Astrocyte of the cerebellum (primary cell): ENCODE measurements around the gene WIPF2.

Experiments
- DNase-seq: peaks from one replicate; pipeline ENCODE4 v3.0.0-alpha.2; 2011; ENCODE audit warnings: low read depth
- H3K4me3 ChIP-seq: 2 replicates; pipeline ENCODE4 v1.5.1; 2011; ENCODE audit warnings: mild to moderate bottlenecking, low read depth, low read length, moderate library complexity
- in situ Hi-C: cut with HindIII; loops from 2 replicates; pipeline ENCODE4 v1.10.0; 2017; ENCODE audit warnings: low sequenced_read_pairs
- TF ChIP-seq, protein P1 (sequence below): IDR thresholded peaks from 2 replicates; pipeline ENCODE4 v1.5.1; 2012; ENCODE audit warnings: low read length, low read depth, moderate library complexity, mild to moderate bottlenecking; ENCODE audit errors: missing control alignments

WIPF2 gene

DNA sequence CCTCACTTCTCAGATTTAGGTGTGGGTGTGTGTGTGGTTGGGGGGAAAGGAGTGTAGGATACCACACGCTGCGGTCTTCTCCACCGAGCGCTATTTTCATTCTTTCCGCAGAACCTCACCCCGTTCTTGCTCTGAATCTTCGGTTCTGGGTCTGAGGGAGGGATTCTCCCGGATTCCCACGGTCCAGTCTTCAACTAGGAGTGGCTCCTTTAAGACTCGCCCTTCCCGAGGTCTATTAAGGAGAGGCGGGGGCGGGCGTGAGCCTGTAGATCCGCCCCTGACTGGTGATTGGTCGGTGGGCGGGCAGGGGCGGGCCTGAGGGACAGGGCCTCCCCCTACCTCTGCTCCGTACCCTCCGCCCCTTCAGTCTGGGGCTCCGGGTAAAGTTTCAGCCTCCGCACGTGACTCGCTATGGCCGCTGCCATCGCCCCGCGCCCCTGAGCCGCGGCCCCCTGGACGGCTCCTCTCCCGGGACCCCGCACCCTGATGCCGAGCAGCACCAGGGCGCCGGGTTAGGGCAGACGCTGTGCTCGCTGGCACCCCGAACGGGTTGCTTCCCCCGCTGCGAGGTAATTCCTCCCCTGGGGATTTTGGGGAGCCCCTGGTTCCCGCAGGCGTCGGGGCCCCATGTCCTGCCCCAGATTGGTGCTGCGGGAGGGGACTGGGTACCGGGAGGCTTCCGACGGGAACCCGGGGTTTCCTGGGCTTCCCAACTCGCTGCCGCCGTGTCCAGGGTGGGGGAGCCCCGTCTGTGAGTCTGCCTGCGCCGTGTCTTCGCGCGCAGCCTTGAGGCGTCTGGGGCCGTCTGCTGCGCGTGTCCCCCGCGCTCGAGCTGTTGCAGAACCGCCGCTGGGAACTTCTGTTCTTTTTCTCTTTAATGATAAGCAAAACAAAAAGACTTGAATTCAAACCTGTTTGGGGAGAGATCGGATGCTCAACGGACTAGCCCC, 99.1 kb downstream of the WIPF2 start:
- DNase-seq: peak; percentile 88
- in situ Hi-C loops: no loop called here
- peak overlapping the region; percentile 99 for H3K4me3 ChIP-seq
- TF ChIP-seq, protein P1, sequence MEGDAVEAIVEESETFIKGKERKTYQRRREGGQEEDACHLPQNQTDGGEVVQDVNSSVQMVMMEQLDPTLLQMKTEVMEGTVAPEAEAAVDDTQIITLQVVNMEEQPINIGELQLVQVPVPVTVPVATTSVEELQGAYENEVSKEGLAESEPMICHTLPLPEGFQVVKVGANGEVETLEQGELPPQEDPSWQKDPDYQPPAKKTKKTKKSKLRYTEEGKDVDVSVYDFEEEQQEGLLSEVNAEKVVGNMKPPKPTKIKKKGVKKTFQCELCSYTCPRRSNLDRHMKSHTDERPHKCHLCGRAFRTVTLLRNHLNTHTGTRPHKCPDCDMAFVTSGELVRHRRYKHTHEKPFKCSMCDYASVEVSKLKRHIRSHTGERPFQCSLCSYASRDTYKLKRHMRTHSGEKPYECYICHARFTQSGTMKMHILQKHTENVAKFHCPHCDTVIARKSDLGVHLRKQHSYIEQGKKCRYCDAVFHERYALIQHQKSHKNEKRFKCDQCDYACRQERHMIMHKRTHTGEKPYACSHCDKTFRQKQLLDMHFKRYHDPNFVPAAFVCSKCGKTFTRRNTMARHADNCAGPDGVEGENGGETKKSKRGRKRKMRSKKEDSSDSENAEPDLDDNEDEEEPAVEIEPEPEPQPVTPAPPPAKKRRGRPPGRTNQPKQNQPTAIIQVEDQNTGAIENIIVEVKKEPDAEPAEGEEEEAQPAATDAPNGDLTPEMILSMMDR: no peak

DNA sequence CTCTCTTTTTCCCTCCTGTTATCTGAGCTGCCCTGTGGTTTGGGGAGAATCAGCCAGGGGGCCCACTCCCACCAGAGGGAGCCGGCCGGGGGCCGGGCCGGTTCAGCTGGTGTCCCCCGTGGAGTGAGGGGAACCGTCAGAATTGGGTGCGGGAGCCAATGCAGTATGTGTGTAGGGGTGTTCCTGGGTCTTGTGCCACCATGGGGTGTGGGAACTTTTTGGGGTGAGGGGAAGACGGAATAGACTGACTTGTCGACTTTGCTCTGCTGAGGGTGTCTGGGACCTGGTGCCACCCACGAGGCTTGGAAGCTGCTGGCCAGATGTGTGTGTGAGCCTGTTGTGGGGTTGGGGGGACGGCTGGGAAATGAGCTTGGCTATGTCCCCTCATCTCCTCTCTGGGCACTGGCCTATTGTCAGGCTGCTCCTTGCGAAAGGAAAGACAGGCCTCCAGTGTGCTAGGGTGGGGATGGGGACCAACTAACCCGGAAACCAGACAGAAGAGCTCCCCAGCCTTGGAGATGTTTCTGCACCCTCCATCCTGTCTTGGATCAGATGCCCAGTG, 99.8 kb downstream of the WIPF2 start:
- in situ Hi-C loops: no loop called here
- no peak for DNase-seq
- TF ChIP-seq, protein P1: peak; percentile 30
- peak overlapping the region; percentile 99 for H3K4me3 ChIP-seq

DNA sequence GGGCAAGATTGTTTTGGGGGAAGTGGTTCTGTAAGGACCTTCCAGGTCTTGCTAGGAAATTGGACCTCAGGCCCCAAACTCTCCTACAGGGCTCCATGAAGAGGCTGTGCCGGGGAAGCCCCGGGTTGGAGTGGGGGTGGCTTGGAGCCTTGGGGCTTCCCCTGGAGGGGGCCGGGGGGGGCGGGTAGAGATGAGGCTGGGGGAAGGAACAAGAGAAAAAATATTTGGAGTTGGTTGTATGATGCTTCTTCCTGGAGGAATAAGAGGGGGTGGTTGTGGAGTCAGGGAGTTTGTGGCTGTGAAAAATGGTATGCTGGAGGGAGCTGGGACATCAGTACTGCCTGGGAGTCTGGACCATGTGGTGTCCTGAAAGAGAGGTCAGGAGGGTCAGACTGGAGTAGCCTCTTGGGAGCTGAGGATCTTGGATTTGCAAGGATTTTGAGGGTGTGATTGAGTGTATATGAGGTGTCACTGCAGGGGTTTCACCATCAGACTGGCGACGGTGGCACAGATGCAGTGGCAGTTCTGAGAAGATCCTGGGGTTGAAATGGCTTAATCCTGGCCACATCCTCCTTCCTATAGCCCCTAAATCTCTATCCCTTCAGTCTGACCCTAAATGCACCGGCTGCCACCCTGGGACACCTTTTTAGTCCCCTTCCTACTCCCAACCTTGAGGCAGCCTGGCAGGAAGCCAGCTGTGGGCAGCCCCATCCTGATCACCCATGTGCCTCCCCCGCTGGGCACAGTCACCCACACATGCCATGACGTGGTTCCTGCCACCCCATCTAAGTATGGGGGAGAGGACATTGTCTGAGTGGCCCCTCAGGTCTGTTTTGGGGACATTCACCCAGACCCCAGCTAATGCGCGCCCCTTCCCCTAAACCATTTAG, 100.8 kb downstream of the WIPF2 start:
- in situ Hi-C loops: no loop called here
- DNase-seq: no peak
- TF ChIP-seq, protein P1: no peak
- H3K4me3 ChIP-seq: peak overlapping the region; percentile 99

DNA sequence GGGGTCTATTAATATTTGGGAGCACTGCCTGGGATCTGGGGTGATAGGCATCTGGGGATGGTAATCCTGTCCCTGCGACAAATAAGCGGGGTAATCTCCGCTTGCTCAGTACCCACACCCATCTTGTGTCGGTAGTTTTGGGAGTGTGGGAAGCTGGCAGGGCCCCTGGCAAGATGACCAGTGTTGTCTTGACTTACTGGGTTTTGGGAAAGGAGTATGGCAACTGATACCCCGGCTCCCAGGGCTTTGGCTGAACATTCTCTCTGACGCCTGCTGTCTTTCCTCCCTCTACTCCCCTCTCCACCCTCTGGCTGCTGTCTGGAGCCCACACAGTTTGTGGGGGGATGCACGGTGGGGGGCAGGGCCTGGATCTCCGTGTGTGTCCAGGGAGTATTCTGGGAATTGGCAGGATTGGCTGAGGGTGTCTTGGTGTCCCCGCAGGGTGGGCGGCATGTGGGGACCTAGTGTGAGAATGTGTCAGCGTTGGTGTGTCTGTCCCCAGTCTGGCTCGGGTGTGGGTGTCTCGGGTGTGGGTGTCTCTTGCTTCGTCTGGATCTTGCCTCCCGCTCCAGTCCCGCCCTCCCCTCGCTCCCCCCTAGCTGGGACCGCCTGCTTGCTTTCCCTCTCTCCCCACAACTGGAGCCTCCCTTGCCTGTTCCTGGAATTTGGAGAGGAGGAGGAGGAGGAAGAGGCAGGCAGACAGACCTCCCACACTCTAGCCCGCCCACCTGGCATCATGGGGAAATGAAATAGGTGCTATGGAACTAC, 101.8 kb downstream of the WIPF2 start:
- TF ChIP-seq, protein P1: no peak
- in situ Hi-C loops: no loop called here
- H3K4me3 ChIP-seq: peak overlapping the region; percentile 4
- DNase-seq: no peak

DNA sequence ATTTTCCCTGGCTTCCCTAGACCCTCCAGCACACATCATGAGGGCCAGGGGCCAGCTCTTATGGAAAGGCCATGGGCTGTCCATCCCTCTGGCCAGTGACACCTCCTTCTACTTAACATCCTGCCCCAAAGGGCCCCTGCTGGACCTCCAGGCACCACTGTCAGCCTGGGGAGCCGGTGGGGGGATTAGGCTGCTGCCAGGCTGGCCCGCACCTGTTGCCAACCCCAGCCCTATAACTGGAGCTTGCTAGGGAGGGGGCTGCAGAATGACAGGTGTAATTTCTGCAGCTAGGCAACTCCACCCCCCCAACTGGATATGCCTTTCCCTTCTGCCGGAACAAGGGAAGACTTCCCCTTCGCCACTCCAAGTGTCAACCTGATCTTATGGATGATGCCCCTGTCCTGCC, 102.4 kb downstream of the WIPF2 start:
- DNase-seq: no peak
- TF ChIP-seq, protein P1: no peak
- peak overlapping the region; percentile 8 for H3K4me3 ChIP-seq
- in situ Hi-C loops: no loop called here
